IMR-90 (cell line): Measurements from ENCODE around the gene SLC66A3. TPM values are rescaled to one million over a fixed set of nuclear protein-coding genes. Genes with fewer than 3 reads are reported as not detected.
A peak's percentile ranks its signal among the peaks of the same experiment; 100 is the strongest.

ENCODE experiments used
- ATAC-seq: fragments of 200-7000 bp; cut with Tn5 transposase; 2 replicates; pipeline ENCODE4 v1.9.1; 2020; ENCODE audit warnings: low read depth, mild to moderate bottlenecking, moderate library complexity
- BruUV-seq: library from RNA; stranded (reverse); fragments of 400-500 nt; replicated peaks from 2 replicates; lab custom pipeline; 2021; lab: Mats Ljungman, UMichigan
- CTCF ChIA-PET: fragments of 300-600 bp; formaldehyde crosslinking; extraction: SDS; loops from one replicate; lab custom pipeline; 2021; ENCODE audit warnings: antibody characterized with exemption; lab: Yijun Ruan, JAX
- POLR2A ChIA-PET: fragments of 300-600 bp; sonication (Branson Sonifier 250); formaldehyde crosslinking; loops from one replicate; lab custom pipeline; 2022; ENCODE audit warnings: antibody characterized with exemption; ENCODE audit not compliant: unreplicated experiment; lab: Charles Lee
- DNase-seq: peaks from one replicate; pipeline ENCODE4 v3.0.0; 2013
- H2AFZ ChIP-seq: replicated peaks from 2 replicates; pipeline ENCODE3; 2013; ENCODE audit warnings: low read length, mild to moderate bottlenecking; ENCODE audit not compliant: poor library complexity
- H2AK5ac ChIP-seq: 2 replicates; pipeline ENCODE4 v1.6.1; 2013; ENCODE audit warnings: low read depth, low read length, inconsistent platforms
- H2AK9ac ChIP-seq: replicated peaks from 2 replicates; pipeline ENCODE3; 2013; ENCODE audit warnings: mild to moderate bottlenecking, low read depth, low read length, moderate library complexity; ENCODE audit not compliant: poor library complexity
- H2BK120ac ChIP-seq: 2 replicates; pipeline ENCODE4 v1.6.1; 2013; ENCODE audit warnings: low read depth, low read length, inconsistent platforms
- H2BK15ac ChIP-seq: 3 replicates; pipeline ENCODE4 v1.6.1; 2013; ENCODE audit warnings: low read depth, low read length, inconsistent platforms
- H2BK20ac ChIP-seq: 2 replicates; pipeline ENCODE4 v1.6.1; 2013; ENCODE audit warnings: low read depth, mild to moderate bottlenecking, inconsistent platforms, low read length, moderate library complexity
- H2BK5ac ChIP-seq: 2 replicates; pipeline ENCODE4 v1.6.1; 2013; ENCODE audit warnings: mild to moderate bottlenecking, low read depth, low read length, inconsistent platforms; ENCODE audit not compliant: poor library complexity, severe bottlenecking
- H3K14ac ChIP-seq: replicated peaks from 2 replicates; pipeline ENCODE4 v1.6.1; 2013; ENCODE audit warnings: low read depth, low read length, inconsistent platforms
- H3K18ac ChIP-seq: 2 replicates; pipeline ENCODE4 v1.6.1; 2013; ENCODE audit warnings: low read depth, low read length, control low read depth
- H3K23ac ChIP-seq: 2 replicates; pipeline ENCODE4 v1.6.1; 2013; ENCODE audit warnings: low read depth, low read length, inconsistent platforms
- H3K27ac ChIP-seq: 2 replicates; pipeline ENCODE4 v1.5.1; 2013; ENCODE audit warnings: mild to moderate bottlenecking, control low read depth, low read length; ENCODE audit not compliant: insufficient read depth
- H3K27me3 ChIP-seq: 2 replicates; pipeline ENCODE4 v1.6.1; 2013; ENCODE audit warnings: low read length; ENCODE audit not compliant: control insufficient read depth, insufficient read depth
- H3K36me3 ChIP-seq: 2 replicates; pipeline ENCODE4 v1.6.1; 2013; ENCODE audit warnings: low read length, mixed read lengths; ENCODE audit not compliant: control insufficient read depth, insufficient read depth
- H3K4ac ChIP-seq: 2 replicates; pipeline ENCODE4 v1.6.1; 2013; ENCODE audit warnings: low read depth, low read length, inconsistent platforms
- H3K4me1 ChIP-seq: 2 replicates; pipeline ENCODE4 v1.6.1; 2013; ENCODE audit warnings: low read length, mixed read lengths; ENCODE audit not compliant: control insufficient read depth, insufficient read depth
- H3K4me2 ChIP-seq: 2 replicates; pipeline ENCODE4 v1.6.1; 2013; ENCODE audit warnings: low read depth, mild to moderate bottlenecking, control low read depth, low read length, moderate library complexity
- H3K4me3 ChIP-seq: 2 replicates; pipeline ENCODE4 v1.5.1; 2013; ENCODE audit warnings: low read depth, mild to moderate bottlenecking, control low read depth, low read length, moderate library complexity; ENCODE audit not compliant: insufficient read depth
- H3K56ac ChIP-seq: 2 replicates; pipeline ENCODE4 v1.6.1; 2013; ENCODE audit warnings: low read length, inconsistent platforms; ENCODE audit not compliant: insufficient read depth; ENCODE audit errors: extremely low read depth
- H3K79me1 ChIP-seq, 2 experiments: 2 replicates each; pipeline ENCODE4 v1.6.1; 2013; ENCODE audit warnings: low read length in 2 of 2, inconsistent platforms in 1 of 2, low read depth in 1 of 2
- H3K9ac ChIP-seq: 2 replicates; pipeline ENCODE4 v1.6.1; 2013; ENCODE audit warnings: low read depth, low read length, control low read depth
- H3K9me1 ChIP-seq: 2 replicates; pipeline ENCODE4 v1.6.1; 2013; ENCODE audit warnings: low read length, inconsistent platforms; ENCODE audit not compliant: insufficient read depth
- H3K9me3 ChIP-seq: 2 replicates; pipeline ENCODE4 v1.6.1; 2013; ENCODE audit warnings: low read length; ENCODE audit not compliant: control insufficient read depth, insufficient read depth
- H4K20me1 ChIP-seq: 2 replicates; pipeline ENCODE4 v1.6.1; 2013; ENCODE audit warnings: low read length, inconsistent platforms; ENCODE audit not compliant: insufficient read depth
- H4K5ac ChIP-seq: 2 replicates; pipeline ENCODE4 v1.6.1; 2013; ENCODE audit warnings: mild to moderate bottlenecking, low read depth, low read length, control low read depth
- H4K8ac ChIP-seq, 2 experiments: 2 replicates each; pipeline ENCODE4 v1.6.1; 2013; ENCODE audit warnings: low read depth in 2 of 2, low read length in 2 of 2, control low read depth in 1 of 2, inconsistent platforms in 1 of 2
- H4K91ac ChIP-seq: 2 replicates; pipeline ENCODE4 v1.6.1; 2013; ENCODE audit warnings: low read depth, low read length, inconsistent platforms; ENCODE audit not compliant: insufficient read depth
- BHLHE40 ChIP-seq: fragments of 150-350 bp; IDR thresholded peaks from 2 replicates; pipeline ENCODE4 v1.6.1; 2016; ENCODE audit warnings: mild to moderate bottlenecking, low read depth, low read length
- CEBPB ChIP-seq: IDR thresholded peaks from 2 replicates; pipeline ENCODE4 v1.6.1; 2012; ENCODE audit warnings: low read depth, low read length, improper control_type of control experiment
- CTCF ChIP-seq: conservative IDR thresholded peaks from 2 replicates; pipeline ENCODE4 v1.5.1; 2012; ENCODE audit warnings: mild to moderate bottlenecking, low read depth, low read length, improper control_type of control experiment
- MAFK ChIP-seq: IDR thresholded peaks from 2 replicates; pipeline ENCODE4 v1.6.1; 2012; ENCODE audit warnings: low read depth, low read length, improper control_type of control experiment
- MAZ ChIP-seq: IDR thresholded peaks from 2 replicates; pipeline ENCODE4 v1.6.1; 2012; ENCODE audit warnings: low read depth, mild to moderate bottlenecking, low read length, improper control_type of control experiment, moderate library complexity, borderline replicate concordance
- POLR2A ChIP-seq: IDR thresholded peaks from 2 replicates; pipeline ENCODE4 v1.6.1; 2012; ENCODE audit warnings: mild to moderate bottlenecking, low read depth, low read length
- RAD21 ChIP-seq: IDR thresholded peaks from 2 replicates; pipeline ENCODE4 v1.6.1; 2012; ENCODE audit warnings: low read length, improper control_type of control experiment
- RFX5 ChIP-seq: IDR thresholded peaks from 2 replicates; pipeline ENCODE4 v1.8.0; 2012; ENCODE audit warnings: low read depth, mild to moderate bottlenecking, low read length, moderate library complexity
- SMC3 ChIP-seq: fragments of 150-350 bp; IDR thresholded peaks from 2 replicates; pipeline ENCODE4 v1.6.1; 2016; ENCODE audit warnings: low read depth, mild to moderate bottlenecking, antibody characterized with exemption, low read length, moderate library complexity
- WGBS, 2 experiments: methylation state at CpG; one replicate each; pipeline versions ENCODE4 v1.1.5 to v1.1.7; 2013; ENCODE audit warnings: missing lambda C conversion rate in 2 of 2; ENCODE audit not compliant: insufficient read length in 1 of 2; ENCODE audit errors: extremely low coverage in 2 of 2; 5-methylcytosine and 5-hydroxymethylcytosine counted together
- dilution Hi-C: fragments of 300-500 bp; cut with HindIII; formaldehyde crosslinking; loops from one replicate; pipeline ENCODE4 v1.14.3; 2018; ENCODE audit warnings: low sequenced_read_pairs; ENCODE audit not compliant: unreplicated experiment
- in situ Hi-C: fragments of 300-500 bp; cut with MboI; formaldehyde crosslinking; loops from 3 replicates; pipeline ENCODE4 v1.14.3; 2019; ENCODE audit warnings: low sequenced_read_pairs, inconsistent platforms, mixed read lengths
- intact Hi-C: fragments of 100-400 bp; cut with micrococcal nuclease; formaldehyde crosslinking; loops from 2 replicates; pipeline ENCODE4 v1.10.0; 2022
- polyA plus RNA-seq, 3 experiments: library from polyadenylated mRNA; depleted of rRNA; stranded (reverse); fragments of >200 nt; gene quantifications; 2 replicates each; pipeline ENCODE4 v1.2.3, GENCODE V29; 2012; ENCODE audit warnings: low replicate concordance in 1 of 3
- total RNA-seq: library from RNA; depleted of rRNA; stranded (reverse); fragments of >200 nt; gene quantifications from 2 replicates; pipeline ENCODE4 v1.2.3, GENCODE V29; 2012

SLC66A3 gene
- total and polyA plus RNA-seq, 2 of the 4 experiments (the other 2 are of a cell fraction) = 18.1 to 25.2 TPM

- TF ChIP-seq MAZ (no peak), RFX5 (no peak), POLR2A (peak; percentile 51; the same call in 1 of the 2 replicates)
These were observed 31.2 kb upstream of the SLC66A3 start (continued) for GRCh38 chr2:11123856-11124759.

- H3K27me3 ChIP-seq = no peaks in the 10 kb centered on the region
- H3K9me3 ChIP-seq = no peaks in the 10 kb centered on the region
- peaks cover 12% of the 10 kb centered on the region for H3K4me1 ChIP-seq
- no peak overlapping the region for H3K4ac ChIP-seq
- H2AK9ac ChIP-seq = no peak overlapping the region
- BruUV-seq = no TSS peak
- ChIA-PET POLR2A (no interaction called here), CTCF (interaction anchor here (0.7 to 4.9 kb wide), 9 partner anchors 147 to 308 kb away, joined by 3 to 35 read pairs (median 4); partner anchors contain the start of gene KCNF1)
- H2BK15ac ChIP-seq = no peak overlapping the region
- in situ Hi-C loops = loop anchor here (5.0 to 25.0 kb wide), 3 partner anchors 202 to 638 kb away; no protein-coding TSS in a partner anchor
- ATAC-seq (no peak), DNase-seq (no peak)
- no peaks in the 10 kb centered on the region for H4K20me1 ChIP-seq
- no peak for TF ChIP-seq POLR2A
- TF ChIP-seq BHLHE40 = no peak
- no peak for TF ChIP-seq CEBPB
- TF ChIP-seq CTCF = no peak
- no peak for TF ChIP-seq RAD21
- no peak for TF ChIP-seq SMC3
- no peak for TF ChIP-seq MAFK
- no peak overlapping the region for H3K9ac ChIP-seq
- dilution Hi-C loops = no loop called here
- H3K14ac ChIP-seq = no peak overlapping the region
- H4K8ac ChIP-seq = no peak overlapping the region
- H2BK120ac ChIP-seq = no peak overlapping the region
- H2AK5ac ChIP-seq = no peak overlapping the region; the same call in 1 of the 2 replicates
- no peak overlapping the region for H3K56ac ChIP-seq
- no peaks in the 10 kb centered on the region for H3K79me1 ChIP-seq
- no peak overlapping the region for H3K4me3 ChIP-seq
- H3K9me1 ChIP-seq = peaks cover 8% of the 10 kb centered on the region; the same call in 1 of the 2 replicates
- H3K4me2 ChIP-seq = no peak overlapping the region
- H3K23ac ChIP-seq = no peak overlapping the region
- H4K5ac ChIP-seq = no peak overlapping the region
- H3K18ac ChIP-seq = no peak overlapping the region
- H3K27ac ChIP-seq = no peak overlapping the region
- H4K91ac ChIP-seq = no peak overlapping the region
- no peak overlapping the region for H2BK20ac ChIP-seq
- intact Hi-C loops = loop anchor here (1.0 to 2.0 kb wide), 3 partner anchors 51 to 292 kb away; partner anchors contain the start of gene KCNF1
- no peak overlapping the region for H2BK5ac ChIP-seq
- no peaks in the 10 kb centered on the region for H3K36me3 ChIP-seq
- H2AFZ ChIP-seq = peak overlapping the region; percentile 68
- WGBS, 2 experiments = no CpG with 5 or more reads among the region's 3 CpGs
These were observed 30.6 kb upstream of the SLC66A3 start for GRCh38 chr2:11124760-11125068.
